MM.1S (cell line): ENCODE results near the gene UTP15.

Experiments
- DNase-seq: peaks from one replicate; pipeline ENCODE4 v3.0.0-alpha.2; 2015
- H2AFZ ChIP-seq: fragments of 300-600 bp; sonication (generic); 2 replicates; pipeline ENCODE4 v1.6.0; 2016; ENCODE audit warnings: antibody characterized with exemption, low read length
- H3F3A ChIP-seq: fragments of 300-600 bp; sonication (generic); 2 replicates; pipeline ENCODE4 v1.6.1; 2016; ENCODE audit warnings: mild to moderate bottlenecking, antibody characterized with exemption, low read length, moderate library complexity, mixed read lengths; ENCODE audit not compliant: insufficient read depth
- H3K27ac ChIP-seq: fragments of 300-600 bp; sonication (generic); 2 replicates; pipeline ENCODE4 v1.5.1; 2016; ENCODE audit warnings: mild to moderate bottlenecking, low read length
- H3K27me3 ChIP-seq: fragments of 300-600 bp; sonication (generic); replicated peaks from 2 replicates; pipeline ENCODE4 v1.6.0; 2016; ENCODE audit warnings: low read length; ENCODE audit not compliant: insufficient read depth
- H3K36me3 ChIP-seq: fragments of 300-600 bp; sonication (generic); replicated peaks from 2 replicates; pipeline ENCODE4 v1.6.1; 2016; ENCODE audit warnings: mild to moderate bottlenecking, low read length, mixed read lengths; ENCODE audit not compliant: insufficient read depth
- H3K4me1 ChIP-seq: fragments of 300-600 bp; sonication (generic); 2 replicates; pipeline ENCODE4 v1.6.1; 2016; ENCODE audit warnings: low read length, mixed read lengths
- H3K4me2 ChIP-seq: fragments of 300-600 bp; sonication (generic); 2 replicates; pipeline ENCODE4 v1.6.0; 2016; ENCODE audit warnings: low read depth, low read length
- H3K4me3 ChIP-seq: fragments of 300-600 bp; sonication (generic); 2 replicates; pipeline ENCODE4 v1.5.1; 2016; ENCODE audit warnings: low read length, mixed read lengths
- H3K79me2 ChIP-seq: fragments of 300-600 bp; sonication (generic); 2 replicates; pipeline ENCODE4 v1.6.1; 2016; ENCODE audit warnings: mixed run types, low read length, mixed read lengths
- H3K9ac ChIP-seq: fragments of 300-600 bp; sonication (generic); 2 replicates; pipeline ENCODE4 v1.6.1; 2016; ENCODE audit warnings: low read length, mixed read lengths
- H3K9me2 ChIP-seq: fragments of 300-600 bp; sonication (generic); replicated peaks from 2 replicates; pipeline ENCODE4 v1.6.1; 2016; ENCODE audit warnings: mild to moderate bottlenecking, low read length, mixed read lengths; ENCODE audit not compliant: insufficient read depth
- H3K9me3 ChIP-seq: fragments of 300-600 bp; sonication (generic); replicated peaks from 2 replicates; pipeline ENCODE4 v1.6.1; 2016; ENCODE audit warnings: mild to moderate bottlenecking, low read length, mixed read lengths; ENCODE audit not compliant: insufficient read depth
- H4K20me1 ChIP-seq: fragments of 300-600 bp; sonication (generic); 2 replicates; pipeline ENCODE4 v1.6.1; 2016; ENCODE audit warnings: mild to moderate bottlenecking, low read length, moderate library complexity, mixed read lengths; ENCODE audit not compliant: insufficient read depth
- CTCF ChIP-seq: fragments of 300-600 bp; sonication (generic); IDR thresholded peaks from 2 replicates; pipeline ENCODE4 v1.5.1; 2016; ENCODE audit warnings: antibody characterized with exemption, low read length, mixed read lengths
- EZH2 ChIP-seq: fragments of 300-600 bp; sonication (generic); optimal IDR thresholded peaks from 2 replicates; pipeline ENCODE3; 2017; ENCODE audit warnings: low read depth, mild to moderate bottlenecking, antibody characterized with exemption, low read length, mixed read lengths
- EZH2phosphoT487 ChIP-seq: fragments of 300-600 bp; sonication (generic); IDR thresholded peaks from 2 replicates; pipeline ENCODE4 v1.6.1; 2018; ENCODE audit warnings: antibody characterized with exemption, low read length

Gene UTP15

GRCh38 chr5:73612799-73613198 lies 47.3 kb downstream of the UTP15 start:
- H4K20me1 ChIP-seq = no peaks in the 10 kb centered on the region

GRCh38 chr5:73615085-73615484 lies 49.5 kb downstream of the UTP15 start:
- H3K9me2 ChIP-seq = no peaks in the 10 kb centered on the region
- no peaks in the 10 kb centered on the region for H4K20me1 ChIP-seq
- no peaks in the 10 kb centered on the region for H3K9me3 ChIP-seq
- no peaks in the 10 kb centered on the region for H3K27me3 ChIP-seq
- H2AFZ ChIP-seq = no peak overlapping the region
- no peak overlapping the region for H3K4me3 ChIP-seq
- no peaks in the 10 kb centered on the region for H3K36me3 ChIP-seq
- H3K4me2 ChIP-seq = no peak overlapping the region
- H3K9ac ChIP-seq = no peak overlapping the region
- TF ChIP-seq EZH2 (no peak), EZH2phosphoT487 (no peak)
- DNase-seq = no peak
- H3K27ac ChIP-seq = no peak overlapping the region
- peaks cover 8% of the 10 kb centered on the region for H3K4me1 ChIP-seq
- peaks cover 3% of the 10 kb centered on the region; the same call in 1 of the 2 replicates for H3F3A ChIP-seq
- no peaks in the 10 kb centered on the region for H3K79me2 ChIP-seq

More at GRCh38 chr5:73612799-73613198, 47.3 kb downstream of the UTP15 start:
- H3K4me2 ChIP-seq = no peak overlapping the region
- H3K4me1 ChIP-seq = peaks cover 3% of the 10 kb centered on the region
- no peak for TF ChIP-seq EZH2
- no peak for TF ChIP-seq EZH2phosphoT487
- no peak for TF ChIP-seq CTCF
- H3K36me3 ChIP-seq = no peaks in the 10 kb centered on the region
- H2AFZ ChIP-seq = no peak overlapping the region
- H3K27ac ChIP-seq = no peak overlapping the region
- H3K9ac ChIP-seq = no peak overlapping the region
- H3K27me3 ChIP-seq = no peaks in the 10 kb centered on the region
- no peaks in the 10 kb centered on the region for H3K79me2 ChIP-seq
- no peaks in the 10 kb centered on the region for H3K9me2 ChIP-seq
- no peak overlapping the region for H3K4me3 ChIP-seq
- no peak for DNase-seq
- peaks cover under 1% of the 10 kb centered on the region; the same call in 1 of the 2 replicates for H3F3A ChIP-seq
- no peaks in the 10 kb centered on the region for H3K9me3 ChIP-seq

DNA sequence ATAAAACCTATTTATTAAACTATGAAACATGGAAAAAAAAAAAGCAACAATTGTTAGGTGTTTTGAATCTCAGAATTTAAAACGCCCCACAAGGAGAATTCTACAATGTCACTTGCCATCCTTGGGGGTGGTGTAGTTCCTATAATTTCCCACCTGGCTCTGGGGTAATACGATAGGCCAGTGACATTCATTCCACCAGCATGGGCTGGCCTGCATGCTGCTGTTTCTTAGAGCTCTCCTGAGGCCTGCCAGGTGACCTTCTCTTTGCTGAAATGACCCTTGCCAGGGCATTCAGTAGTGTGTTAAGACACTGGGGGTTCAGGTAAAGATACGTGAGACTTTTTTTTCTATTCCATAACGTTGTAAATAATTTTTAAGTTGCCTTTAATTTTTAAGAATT lies 50.4 kb downstream of the UTP15 start:
- Histone ChIP-seq H3K9ac (no peak overlapping the region), H3K27ac (no peak overlapping the region), H3K9me2 (no peaks in the 10 kb centered on the region), H3K4me2 (no peak overlapping the region), H3F3A (peaks cover 3% of the 10 kb centered on the region; the same call in 1 of the 2 replicates), H3K36me3 (no peaks in the 10 kb centered on the region), H2AFZ (no peak overlapping the region), H3K4me3 (no peak overlapping the region), H4K20me1 (no peaks in the 10 kb centered on the region), H3K79me2 (no peaks in the 10 kb centered on the region), H3K9me3 (no peaks in the 10 kb centered on the region), H3K4me1 (peaks cover 8% of the 10 kb centered on the region), H3K27me3 (no peaks in the 10 kb centered on the region)
- no peak for DNase-seq
- TF ChIP-seq EZH2phosphoT487 (no peak), EZH2 (no peak), CTCF (no peak)

- H2AFZ ChIP-seq = peak overlapping the region; percentile 96
- peak; percentile 75 for DNase-seq
Measured at GRCh38 chr5:73617510-73618279, 52.2 kb downstream of the UTP15 start.

More at GRCh38 chr5:73617510-73618279, 52.2 kb downstream of the UTP15 start:
- Histone ChIP-seq H3K4me2 (peak overlapping the region; percentile 88), H4K20me1 (no peaks in the 10 kb centered on the region), H3K9ac (peak overlapping the region; percentile 18; the same call in 1 of the 2 replicates), H3F3A (peaks cover 3% of the 10 kb centered on the region; the same call in 1 of the 2 replicates), H3K4me1 (peaks cover 8% of the 10 kb centered on the region), H3K4me3 (peak overlapping the region; percentile 51), H3K9me3 (no peaks in the 10 kb centered on the region), H3K36me3 (no peaks in the 10 kb centered on the region), H3K79me2 (no peaks in the 10 kb centered on the region), H3K9me2 (no peaks in the 10 kb centered on the region), H3K27ac (peak overlapping the region; percentile 47), H3K27me3 (no peaks in the 10 kb centered on the region)
- TF ChIP-seq CTCF (no peak), EZH2phosphoT487 (no peak), EZH2 (no peak)
